Measurements from ENCODE around the gene USP54. TPM values are rescaled to one million over a fixed set of nuclear protein-coding genes. Genes with fewer than 3 reads are reported as not detected.

Gene USP54
- total RNA-seq, 1 donor from 2014 or later, result 64.2 TPM

- no peaks in the 10 kb centered on the region for H3K27me3 ChIP-seq (ENCODE audit: control insufficient read depth, insufficient read depth, low read length)
- DNase-seq (ENCODE audit: low read depth), result no peak
- H3K36me3 ChIP-seq (ENCODE audit: control insufficient read depth, insufficient read depth, low read length), result no peaks in the 10 kb centered on the region
- TF ChIP-seq, protein P1, sequence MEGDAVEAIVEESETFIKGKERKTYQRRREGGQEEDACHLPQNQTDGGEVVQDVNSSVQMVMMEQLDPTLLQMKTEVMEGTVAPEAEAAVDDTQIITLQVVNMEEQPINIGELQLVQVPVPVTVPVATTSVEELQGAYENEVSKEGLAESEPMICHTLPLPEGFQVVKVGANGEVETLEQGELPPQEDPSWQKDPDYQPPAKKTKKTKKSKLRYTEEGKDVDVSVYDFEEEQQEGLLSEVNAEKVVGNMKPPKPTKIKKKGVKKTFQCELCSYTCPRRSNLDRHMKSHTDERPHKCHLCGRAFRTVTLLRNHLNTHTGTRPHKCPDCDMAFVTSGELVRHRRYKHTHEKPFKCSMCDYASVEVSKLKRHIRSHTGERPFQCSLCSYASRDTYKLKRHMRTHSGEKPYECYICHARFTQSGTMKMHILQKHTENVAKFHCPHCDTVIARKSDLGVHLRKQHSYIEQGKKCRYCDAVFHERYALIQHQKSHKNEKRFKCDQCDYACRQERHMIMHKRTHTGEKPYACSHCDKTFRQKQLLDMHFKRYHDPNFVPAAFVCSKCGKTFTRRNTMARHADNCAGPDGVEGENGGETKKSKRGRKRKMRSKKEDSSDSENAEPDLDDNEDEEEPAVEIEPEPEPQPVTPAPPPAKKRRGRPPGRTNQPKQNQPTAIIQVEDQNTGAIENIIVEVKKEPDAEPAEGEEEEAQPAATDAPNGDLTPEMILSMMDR (IDR thresholded peaks at IDR 0.05; ENCODE audit: insufficient read depth, low read length, poor library complexity, severe bottlenecking), result no peak
- H3K4me3 ChIP-seq (ENCODE audit: low read depth, low read length), result no peak overlapping the region
Measured at GRCh38 chr10:73509695-73510094, 81.4 kb downstream of the USP54 start.

DNA sequence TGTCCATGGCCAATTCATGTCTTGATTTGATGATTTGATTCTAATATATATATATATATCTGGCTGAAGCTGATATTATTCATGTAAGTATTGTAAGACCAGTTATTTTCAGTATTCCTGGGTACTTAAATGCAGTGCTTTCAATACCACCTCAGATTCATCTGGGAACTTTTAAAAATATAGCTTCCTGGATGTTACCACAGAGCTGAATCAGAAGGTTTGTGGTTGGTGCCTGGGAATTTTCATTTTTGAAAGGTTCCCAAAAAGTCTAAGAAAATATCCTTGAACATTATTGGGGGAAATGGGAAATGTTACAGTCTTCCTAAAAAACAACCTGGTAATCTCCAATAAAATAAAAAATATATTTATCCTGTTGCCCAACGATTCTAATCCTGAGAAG is 84.7 kb downstream of the USP54 start:
- no peak overlapping the region for H3K4me3 ChIP-seq (ENCODE audit: low read depth, low read length)
- no peaks in the 10 kb centered on the region for H3K27me3 ChIP-seq (ENCODE audit: control insufficient read depth, insufficient read depth, low read length)
- no peaks in the 10 kb centered on the region for H3K36me3 ChIP-seq (ENCODE audit: control insufficient read depth, insufficient read depth, low read length)
- TF ChIP-seq, protein P1 (IDR thresholded peaks at IDR 0.05; ENCODE audit: insufficient read depth, low read length, poor library complexity, severe bottlenecking), result no peak
- DNase-seq (ENCODE audit: low read depth), result no peak

- H3K36me3 ChIP-seq (ENCODE audit: control insufficient read depth, insufficient read depth, low read length), result no peaks in the 10 kb centered on the region
- H3K27me3 ChIP-seq (ENCODE audit: control insufficient read depth, insufficient read depth, low read length), result no peaks in the 10 kb centered on the region
- TF ChIP-seq, protein P1 (IDR thresholded peaks at IDR 0.05; ENCODE audit: insufficient read depth, low read length, poor library complexity, severe bottlenecking), result no peak
- no peak for DNase-seq (ENCODE audit: low read depth)
- no peak overlapping the region for H3K4me3 ChIP-seq (ENCODE audit: low read depth, low read length)
Measured at GRCh38 chr10:73506074-73506473, 85.1 kb downstream of the USP54 start.

- TF ChIP-seq, protein P1 (IDR thresholded peaks at IDR 0.05; ENCODE audit: insufficient read depth, low read length, poor library complexity, severe bottlenecking), result no peak
- DNase-seq (ENCODE audit: low read depth), result no peak
- H3K4me3 ChIP-seq (ENCODE audit: low read depth, low read length), result no peak overlapping the region
- H3K36me3 ChIP-seq (ENCODE audit: control insufficient read depth, insufficient read depth, low read length), result peaks cover 2% of the 10 kb centered on the region
- no peaks in the 10 kb centered on the region for H3K27me3 ChIP-seq (ENCODE audit: control insufficient read depth, insufficient read depth, low read length)
Measured at GRCh38 chr10:73503037-73503436, 88.1 kb downstream of the USP54 start.

- Histone ChIP-seq H3K36me3 (ENCODE audit: control insufficient read depth, insufficient read depth, low read length) (peaks cover 2% of the 10 kb centered on the region), H3K27me3 (ENCODE audit: control insufficient read depth, insufficient read depth, low read length) (no peaks in the 10 kb centered on the region), H3K4me3 (ENCODE audit: low read depth, low read length) (no peak overlapping the region)
- no peak for DNase-seq (ENCODE audit: low read depth)
- TF ChIP-seq, protein P1 (IDR thresholded peaks at IDR 0.05; ENCODE audit: insufficient read depth, low read length, poor library complexity, severe bottlenecking), result no peak
Measured at GRCh38 chr10:73501651-73502050, 89.5 kb downstream of the USP54 start.

- H3K36me3 ChIP-seq (ENCODE audit: control insufficient read depth, insufficient read depth, low read length), result peaks cover 2% of the 10 kb centered on the region
- H3K4me3 ChIP-seq (ENCODE audit: low read depth, low read length), result no peak overlapping the region
- no peak for DNase-seq (ENCODE audit: low read depth)
- no peaks in the 10 kb centered on the region for H3K27me3 ChIP-seq (ENCODE audit: control insufficient read depth, insufficient read depth, low read length)
- TF ChIP-seq, protein P1 (IDR thresholded peaks at IDR 0.05; ENCODE audit: insufficient read depth, low read length, poor library complexity, severe bottlenecking), result no peak
Measured at GRCh38 chr10:73497623-73498022, 93.5 kb downstream of the USP54 start.
